Endothelial cell of umbilical vein (primary cell): ENCODE data around the gene SH3BP2. TPM values are rescaled to one million over a fixed set of nuclear protein-coding genes. Genes with fewer than 3 reads are reported as not detected.

Experiments
- BruUV-seq: library from RNA; stranded (reverse); fragments of 400-500 nt; replicated peaks from 2 replicates; lab custom pipeline; 2021; lab: Mats Ljungman, UMichigan
- CTCF ChIA-PET: fragments of 300-600, 350-600 bp; sonication (Branson Sonifier 250); formaldehyde crosslinking; loops from one replicate; lab custom pipeline; 2021; ENCODE audit warnings: antibody characterized with exemption, inconsistent platforms; lab: Charles Lee
- POLR2A ChIA-PET: fragments of 300-600, 350-600 bp; sonication (Branson Sonifier 250); formaldehyde crosslinking; loops from one replicate; lab custom pipeline; 2021; ENCODE audit warnings: antibody characterized with exemption, inconsistent platforms; lab: Charles Lee
- DNase-seq: peaks from one replicate; pipeline ENCODE4 v3.0.0-alpha.2; 2011; ENCODE audit warnings: low read depth, low spot score
- FAIRE-seq: peaks from 2 replicates; lab custom pipeline; 2011; peaks lifted over from hg19 to GRCh38; lab: Jason Lieb, UNC
- H2AFZ ChIP-seq: 2 replicates; pipeline ENCODE4 v1.6.0; 2012; ENCODE audit warnings: low read depth, low read length, control low read depth, inconsistent platforms
- H3K27ac ChIP-seq: 2 replicates; pipeline ENCODE4 v1.5.1; 2011; ENCODE audit warnings: low read depth, mild to moderate bottlenecking, control low read depth, low read length, moderate library complexity; ENCODE audit not compliant: insufficient read depth
- H3K27me3 ChIP-seq, 2 experiments: 2 replicates each; pipeline versions ENCODE4 v1.6.0 to v1.6.1; 2011; ENCODE audit warnings: low read length in 2 of 2, mixed read lengths in 1 of 2; ENCODE audit not compliant: control insufficient read depth in 2 of 2, insufficient read depth in 2 of 2
- H3K36me3 ChIP-seq, 2 experiments: 2 replicates in 1 of 2; 3 replicates in 1 of 2; pipeline ENCODE4 v1.5.1; 2011; ENCODE audit warnings: low read length in 2 of 2, mild to moderate bottlenecking in 1 of 2, moderate library complexity in 1 of 2; ENCODE audit not compliant: control insufficient read depth in 2 of 2, insufficient read depth in 2 of 2; ENCODE audit errors: extremely low read depth in 1 of 2
- H3K4me1 ChIP-seq: 3 replicates; pipeline ENCODE4 v1.5.1; 2011; ENCODE audit warnings: mild to moderate bottlenecking, low read length; ENCODE audit not compliant: control insufficient read depth, insufficient read depth; ENCODE audit errors: extremely low read depth
- H3K4me2 ChIP-seq: 2 replicates; pipeline ENCODE4 v1.6.1; 2011; ENCODE audit warnings: low read length, control low read depth, mixed read lengths; ENCODE audit not compliant: insufficient read depth
- H3K4me3 ChIP-seq, 3 experiments: fragments of 200-600 bp in 1 of 3; sonication (generic), shearing (Covaris generic) in 1 of 3; replicated peaks in 1 of 3; 2 replicates each; pipeline ENCODE4 v1.5.1; 2011 to 2016; ENCODE audit warnings: control low read depth in 3 of 3, low read length in 3 of 3, mild to moderate bottlenecking in 2 of 3, inconsistent platforms in 1 of 3, low read depth in 1 of 3, moderate library complexity in 1 of 3; ENCODE audit not compliant: insufficient read depth in 1 of 3
- H3K79me2 ChIP-seq: 2 replicates; pipeline ENCODE4 v1.6.0; 2012; ENCODE audit warnings: low read length, inconsistent platforms; ENCODE audit not compliant: control insufficient read depth, insufficient read depth
- H3K9ac ChIP-seq: replicated peaks from 2 replicates; pipeline ENCODE3; 2011; ENCODE audit warnings: low read length, control low read depth; ENCODE audit not compliant: insufficient read depth; ENCODE audit errors: extremely low read depth
- H3K9me1 ChIP-seq: replicated peaks from 3 replicates; pipeline ENCODE4 v1.6.0; 2011; ENCODE audit warnings: mild to moderate bottlenecking, low read length; ENCODE audit not compliant: control insufficient read depth, insufficient read depth; ENCODE audit errors: extremely low read depth
- H3K9me3 ChIP-seq: replicated peaks from 2 replicates; pipeline ENCODE4 v1.5.1; 2012; ENCODE audit warnings: low read length, inconsistent platforms; ENCODE audit not compliant: control insufficient read depth, insufficient read depth
- H4K20me1 ChIP-seq: replicated peaks from 2 replicates; pipeline ENCODE3; 2011; ENCODE audit warnings: mild to moderate bottlenecking, low read length; ENCODE audit not compliant: control insufficient read depth, insufficient read depth; ENCODE audit errors: extremely low read depth
- EZH2 ChIP-seq: IDR thresholded peaks from 2 replicates; pipeline ENCODE4 v1.6.1; 2012; ENCODE audit warnings: borderline replicate concordance, low read depth, mild to moderate bottlenecking, moderate library complexity, low read length, inconsistent platforms; ENCODE audit not compliant: severe bottlenecking
- FOS ChIP-seq: IDR thresholded peaks from 2 replicates; pipeline ENCODE4 v1.6.1; 2011; ENCODE audit warnings: mild to moderate bottlenecking, low read length, moderate library complexity, borderline replicate concordance; ENCODE audit not compliant: insufficient read depth
- GATA2 ChIP-seq: IDR thresholded peaks from 2 replicates; pipeline ENCODE4 v1.7.0; 2011; ENCODE audit warnings: low read depth, mild to moderate bottlenecking, moderate library complexity, mixed read lengths, low read length; ENCODE audit not compliant: insufficient read length, insufficient read depth
- JUN ChIP-seq: IDR thresholded peaks from 2 replicates; pipeline ENCODE4 v1.6.1; 2011; ENCODE audit warnings: borderline replicate concordance, low read depth; ENCODE audit not compliant: insufficient read length, insufficient read depth
- MYC ChIP-seq: IDR thresholded peaks from one replicate; pipeline ENCODE4 v1.6.1; 2011; ENCODE audit warnings: mild to moderate bottlenecking, low read depth, low read length
- POLR2A ChIP-seq: IDR thresholded peaks from 2 replicates; pipeline ENCODE4 v1.6.1; 2012; ENCODE audit warnings: low read depth, mild to moderate bottlenecking, control low read depth, low read length
- POLR2AphosphoS5 ChIP-seq: IDR thresholded peaks from 2 replicates; pipeline ENCODE4 v1.6.1; 2012; ENCODE audit warnings: low read depth, mild to moderate bottlenecking, control low read depth, low read length, moderate library complexity; ENCODE audit not compliant: insufficient read depth
- dilution Hi-C: fragments of 300-500 bp; cut with MboI; formaldehyde crosslinking; loops from one replicate; pipeline ENCODE4 v1.15.0; 2019; ENCODE audit warnings: low sequenced_read_pairs; ENCODE audit not compliant: extremely low pct_ligation_motif_present
- intact Hi-C: fragments of 100-400 bp; cut with micrococcal nuclease; formaldehyde crosslinking; loops from one replicate; pipeline ENCODE4 v1.10.0; 2022
- polyA plus RNA-seq, 4 experiments: library from polyadenylated mRNA; depleted of rRNA in 3 of 4; stranded (reverse) in 3 of 4; unstranded in 1 of 4; fragments of >200 nt; gene quantifications; 2 replicates each; pipeline versions ENCODE4 v1.2.1 to v1.2.3, GENCODE V29; 2011 to 2012; ENCODE audit warnings: missing spikeins in 1 of 4
- total RNA-seq: library from RNA; stranded (reverse); gene quantifications from 2 replicates; pipeline ENCODE4 v1.2.3, GENCODE V29; 2021
- TF ChIP-seq, protein P1 (sequence below), 2 donors: IDR thresholded peaks; 1 replicate in 1 of 2; 2 replicates in 1 of 2; pipeline ENCODE4 v1.5.1; 2011; ENCODE audit warnings: low read length in 2 of 2, mild to moderate bottlenecking in 2 of 2, moderate library complexity in 2 of 2, control low read depth in 1 of 2, inconsistent platforms in 1 of 2, low read depth in 1 of 2; ENCODE audit not compliant: insufficient read depth in 1 of 2; ENCODE audit errors: extremely low read depth in 1 of 2
- TF ChIP-seq, protein P2 (sequence below): IDR thresholded peaks from 2 replicates; pipeline ENCODE4 v1.6.1; 2011; ENCODE audit not compliant: insufficient read depth, insufficient read length

Gene SH3BP2
- total and polyA plus RNA-seq, 2 donors (not counting 3 experiments of a cell fraction or from before 2014, with no cell fraction given): 69.2 to 73.9 TPM

DNA sequence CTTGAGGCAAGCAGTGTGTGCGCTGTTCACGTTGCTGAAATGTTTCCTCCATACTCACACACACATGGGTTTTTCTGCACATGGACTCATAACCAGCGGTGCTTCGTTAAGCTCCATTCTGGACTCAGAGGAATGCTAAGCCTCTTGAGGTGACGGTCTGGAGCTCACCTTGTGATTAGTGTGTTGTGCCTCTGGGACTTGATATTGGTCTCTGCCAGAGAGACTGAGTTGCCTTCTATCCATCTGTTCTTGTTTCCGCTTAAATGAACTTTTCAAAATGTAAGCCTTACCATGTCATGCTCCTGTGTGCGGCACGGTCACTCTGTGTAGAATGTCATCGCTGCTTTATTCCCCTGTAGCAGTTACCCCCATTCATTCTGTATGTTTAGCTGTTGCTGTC is 93.3 kb downstream of the SH3BP2 start:
- TF ChIP-seq MYC (no peak), POLR2A (no peak), FOS (no peak), GATA2 (no peak), POLR2AphosphoS5 (no peak), EZH2 (no peak), JUN (no peak)
- TF ChIP-seq, protein P1, sequence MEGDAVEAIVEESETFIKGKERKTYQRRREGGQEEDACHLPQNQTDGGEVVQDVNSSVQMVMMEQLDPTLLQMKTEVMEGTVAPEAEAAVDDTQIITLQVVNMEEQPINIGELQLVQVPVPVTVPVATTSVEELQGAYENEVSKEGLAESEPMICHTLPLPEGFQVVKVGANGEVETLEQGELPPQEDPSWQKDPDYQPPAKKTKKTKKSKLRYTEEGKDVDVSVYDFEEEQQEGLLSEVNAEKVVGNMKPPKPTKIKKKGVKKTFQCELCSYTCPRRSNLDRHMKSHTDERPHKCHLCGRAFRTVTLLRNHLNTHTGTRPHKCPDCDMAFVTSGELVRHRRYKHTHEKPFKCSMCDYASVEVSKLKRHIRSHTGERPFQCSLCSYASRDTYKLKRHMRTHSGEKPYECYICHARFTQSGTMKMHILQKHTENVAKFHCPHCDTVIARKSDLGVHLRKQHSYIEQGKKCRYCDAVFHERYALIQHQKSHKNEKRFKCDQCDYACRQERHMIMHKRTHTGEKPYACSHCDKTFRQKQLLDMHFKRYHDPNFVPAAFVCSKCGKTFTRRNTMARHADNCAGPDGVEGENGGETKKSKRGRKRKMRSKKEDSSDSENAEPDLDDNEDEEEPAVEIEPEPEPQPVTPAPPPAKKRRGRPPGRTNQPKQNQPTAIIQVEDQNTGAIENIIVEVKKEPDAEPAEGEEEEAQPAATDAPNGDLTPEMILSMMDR (IDR thresholded peaks at IDR 0.05; ENCODE audit: extremely low read depth in 1 of 2, insufficient read depth in 1 of 2, low read depth in 1 of 2, low read length in 2 of 2): no peak
- TF ChIP-seq, protein P2, sequence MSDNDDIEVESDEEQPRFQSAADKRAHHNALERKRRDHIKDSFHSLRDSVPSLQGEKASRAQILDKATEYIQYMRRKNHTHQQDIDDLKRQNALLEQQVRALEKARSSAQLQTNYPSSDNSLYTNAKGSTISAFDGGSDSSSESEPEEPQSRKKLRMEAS: no peak
- DNase-seq: no peak
- Histone ChIP-seq H3K27me3 (no peaks in the 10 kb centered on the region), H3K27ac (no peak overlapping the region), H3K9me3 (no peaks in the 10 kb centered on the region), H4K20me1 (no peaks in the 10 kb centered on the region), H3K4me3 (no peak overlapping the region), H3K4me1 (peaks cover 12% of the 10 kb centered on the region), H3K9me1 (no peaks in the 10 kb centered on the region), H3K79me2 (peaks cover 12% of the 10 kb centered on the region), H3K4me2 (no peak overlapping the region), H3K36me3 (peaks cover 12 to 19% of the 10 kb centered on the region in 2 experiments), H3K9ac (no peak overlapping the region), H2AFZ (no peak overlapping the region)
- POLR2A ChIA-PET: no interaction called here
- dilution Hi-C loops (no loop called here), intact Hi-C loops (no loop called here)
- BruUV-seq: no TSS peak
- CTCF ChIA-PET: interaction anchor here (0.8 to 2.1 kb wide), 3 partner anchors 8 to 122 kb away, joined by 3 to 5 read pairs (median 3); no protein-coding TSS in a partner anchor
- no peak for FAIRE-seq
